ENCODE data around the gene ANO7. TPM values are rescaled to one million over a fixed set of nuclear protein-coding genes. Genes with fewer than 3 reads are reported as not detected.

The ANO7 gene
- total RNA-seq, 4 donors from 2014 or later = 0.10 to 0.62 (median 0.24) TPM

Other genes starting within 250 kb of the ANO7 start
- 10 to 100 TPM; 16.4 to 56.2 (median 43.5) TPM for gene SNED1, start 190.1 kb upstream of the ANO7 start, total RNA-seq
- gene MTERF4, start 86.4 kb upstream of the ANO7 start, total RNA-seq = 10 to 100 TPM; 21.8 to 49.3 (median 37.0) TPM
- under 1 TPM; 0.10 to 0.36 (median 0.28) TPM for gene PASK, start 39.2 kb upstream of the ANO7 start, total RNA-seq
- gene PPP1R7, start 38.2 kb upstream of the ANO7 start, total RNA-seq = 10 to 100 TPM; 58.6 to 87.8 (median 67.2) TPM
- 100 to 1,000 TPM; 383 to 486 (median 444) TPM for gene HDLBP, start 127.0 kb downstream of the ANO7 start, total RNA-seq
- gene SEPTIN2, start 127.2 kb downstream of the ANO7 start, total RNA-seq = 100 to 1,000 TPM in 2 of 4 donors, 10 to 100 TPM in 2; 81.3 to 130 (median 99.3) TPM
- 10 to 100 TPM; 10.7 to 20.1 (median 13.6) TPM for gene FARP2, start 167.6 kb downstream of the ANO7 start, total RNA-seq

Measured in gastrocnemius medialis (tissue), 4 donors.